GM23338 (cell line): ENCODE measurements around the gene FLNB.

ENCODE experiments used
- CREB1 ChIP-seq: fragments of 250-450 bp; sonication (Bioruptor Pico); IDR thresholded peaks from 2 replicates; pipeline ENCODE4 v1.5.0; 2020; ENCODE audit warnings: low read depth, mild to moderate bottlenecking, moderate library complexity
- EZH2 ChIP-seq: fragments of 200-600 bp; sonication (generic); IDR thresholded peaks from one replicate; pipeline ENCODE4 v1.8.0; 2017; ENCODE audit warnings: antibody characterized with exemption, mild to moderate bottlenecking, low read depth; ENCODE audit not compliant: unreplicated experiment
- EZH2phosphoT487 ChIP-seq: fragments of 200-600 bp; sonication (generic); IDR thresholded peaks from one replicate; pipeline ENCODE4 v1.8.1; 2018; ENCODE audit warnings: antibody characterized with exemption; ENCODE audit not compliant: unreplicated experiment
- JUNB ChIP-seq: IDR thresholded peaks from one replicate; pipeline ENCODE4 v1.6.1; 2016; ENCODE audit warnings: antibody characterized with exemption; ENCODE audit not compliant: unreplicated experiment
- NANOG ChIP-seq: IDR thresholded peaks from 2 replicates; pipeline ENCODE4 v1.6.1; 2016; ENCODE audit warnings: antibody characterized with exemption, borderline replicate concordance
- POLR2AphosphoS5 ChIP-seq: IDR thresholded peaks from 2 replicates; pipeline ENCODE4 v1.6.1; 2016; ENCODE audit warnings: antibody characterized with exemption, low read depth
- ZNF331 ChIP-seq: fragments of 250-450 bp; sonication (Bioruptor Pico); IDR thresholded peaks from 2 replicates; pipeline ENCODE4 v1.5.0; 2020; ENCODE audit warnings: low read depth, mild to moderate bottlenecking, moderate library complexity
- TF ChIP-seq, protein P1 (sequence below), 2 experiments: fragments of 200-600 bp in 1 of 2; sonication (generic) in 1 of 2; conservative IDR thresholded peaks; 2 replicates each; pipeline versions ENCODE4 v1.5.1 to v1.6.1; 2016 to 2017; ENCODE audit warnings: antibody characterized with exemption in 2 of 2, low read depth in 2 of 2, mild to moderate bottlenecking in 2 of 2, moderate library complexity in 1 of 2
- TF ChIP-seq, protein P2 (sequence below): IDR thresholded peaks from 2 replicates; pipeline ENCODE4 v1.6.1; 2016; ENCODE audit warnings: antibody characterized with exemption
- TF ChIP-seq, protein P3 (sequence below): IDR thresholded peaks from one replicate; pipeline ENCODE4 v1.6.1; 2018; ENCODE audit warnings: antibody characterized with exemption; ENCODE audit not compliant: unreplicated experiment

DNA sequence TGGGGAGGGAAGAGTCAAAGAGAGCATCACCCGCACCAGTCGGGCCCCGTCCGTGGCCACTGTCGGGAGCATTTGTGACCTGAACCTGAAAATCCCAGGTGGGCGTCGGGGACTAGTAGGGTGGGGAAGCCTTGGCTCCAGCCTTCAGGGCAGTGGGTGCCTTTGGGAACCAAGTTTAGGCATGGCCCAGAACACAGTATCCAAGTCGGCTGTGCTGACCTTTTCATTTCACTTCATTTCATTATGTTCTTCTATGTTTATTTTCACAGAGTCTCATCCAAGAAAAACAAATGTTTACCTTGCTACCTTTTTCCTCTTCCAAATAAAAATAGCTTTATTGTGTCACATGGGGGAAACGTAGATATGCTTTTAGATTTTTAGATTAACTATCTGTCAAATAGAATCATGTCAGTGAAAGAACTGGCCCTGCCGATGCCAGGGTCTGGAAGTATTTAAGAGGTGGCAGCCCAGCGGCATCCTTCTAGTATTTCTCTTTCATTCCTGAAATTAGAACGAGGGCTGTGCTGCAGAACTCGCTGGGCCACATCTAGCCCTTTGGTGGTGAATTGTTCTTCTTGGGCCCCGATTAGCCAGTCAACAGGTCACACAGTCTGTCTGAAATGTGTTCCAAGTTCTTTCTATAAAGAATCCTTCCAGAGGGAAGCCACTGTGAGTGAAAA, 142.0 kb downstream of the FLNB start:
- TF ChIP-seq, protein P1, sequence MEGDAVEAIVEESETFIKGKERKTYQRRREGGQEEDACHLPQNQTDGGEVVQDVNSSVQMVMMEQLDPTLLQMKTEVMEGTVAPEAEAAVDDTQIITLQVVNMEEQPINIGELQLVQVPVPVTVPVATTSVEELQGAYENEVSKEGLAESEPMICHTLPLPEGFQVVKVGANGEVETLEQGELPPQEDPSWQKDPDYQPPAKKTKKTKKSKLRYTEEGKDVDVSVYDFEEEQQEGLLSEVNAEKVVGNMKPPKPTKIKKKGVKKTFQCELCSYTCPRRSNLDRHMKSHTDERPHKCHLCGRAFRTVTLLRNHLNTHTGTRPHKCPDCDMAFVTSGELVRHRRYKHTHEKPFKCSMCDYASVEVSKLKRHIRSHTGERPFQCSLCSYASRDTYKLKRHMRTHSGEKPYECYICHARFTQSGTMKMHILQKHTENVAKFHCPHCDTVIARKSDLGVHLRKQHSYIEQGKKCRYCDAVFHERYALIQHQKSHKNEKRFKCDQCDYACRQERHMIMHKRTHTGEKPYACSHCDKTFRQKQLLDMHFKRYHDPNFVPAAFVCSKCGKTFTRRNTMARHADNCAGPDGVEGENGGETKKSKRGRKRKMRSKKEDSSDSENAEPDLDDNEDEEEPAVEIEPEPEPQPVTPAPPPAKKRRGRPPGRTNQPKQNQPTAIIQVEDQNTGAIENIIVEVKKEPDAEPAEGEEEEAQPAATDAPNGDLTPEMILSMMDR (conservative IDR thresholded peaks at IDR 0.05; ENCODE audit: low read depth in 2 of 2) = no peak
- no peak for TF ChIP-seq POLR2AphosphoS5
- TF ChIP-seq CREB1 (CRISPR knock-in tag) = no peak
- TF ChIP-seq, protein P2, sequence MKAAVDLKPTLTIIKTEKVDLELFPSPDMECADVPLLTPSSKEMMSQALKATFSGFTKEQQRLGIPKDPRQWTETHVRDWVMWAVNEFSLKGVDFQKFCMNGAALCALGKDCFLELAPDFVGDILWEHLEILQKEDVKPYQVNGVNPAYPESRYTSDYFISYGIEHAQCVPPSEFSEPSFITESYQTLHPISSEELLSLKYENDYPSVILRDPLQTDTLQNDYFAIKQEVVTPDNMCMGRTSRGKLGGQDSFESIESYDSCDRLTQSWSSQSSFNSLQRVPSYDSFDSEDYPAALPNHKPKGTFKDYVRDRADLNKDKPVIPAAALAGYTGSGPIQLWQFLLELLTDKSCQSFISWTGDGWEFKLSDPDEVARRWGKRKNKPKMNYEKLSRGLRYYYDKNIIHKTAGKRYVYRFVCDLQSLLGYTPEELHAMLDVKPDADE = no peak
- TF ChIP-seq, protein P3, sequence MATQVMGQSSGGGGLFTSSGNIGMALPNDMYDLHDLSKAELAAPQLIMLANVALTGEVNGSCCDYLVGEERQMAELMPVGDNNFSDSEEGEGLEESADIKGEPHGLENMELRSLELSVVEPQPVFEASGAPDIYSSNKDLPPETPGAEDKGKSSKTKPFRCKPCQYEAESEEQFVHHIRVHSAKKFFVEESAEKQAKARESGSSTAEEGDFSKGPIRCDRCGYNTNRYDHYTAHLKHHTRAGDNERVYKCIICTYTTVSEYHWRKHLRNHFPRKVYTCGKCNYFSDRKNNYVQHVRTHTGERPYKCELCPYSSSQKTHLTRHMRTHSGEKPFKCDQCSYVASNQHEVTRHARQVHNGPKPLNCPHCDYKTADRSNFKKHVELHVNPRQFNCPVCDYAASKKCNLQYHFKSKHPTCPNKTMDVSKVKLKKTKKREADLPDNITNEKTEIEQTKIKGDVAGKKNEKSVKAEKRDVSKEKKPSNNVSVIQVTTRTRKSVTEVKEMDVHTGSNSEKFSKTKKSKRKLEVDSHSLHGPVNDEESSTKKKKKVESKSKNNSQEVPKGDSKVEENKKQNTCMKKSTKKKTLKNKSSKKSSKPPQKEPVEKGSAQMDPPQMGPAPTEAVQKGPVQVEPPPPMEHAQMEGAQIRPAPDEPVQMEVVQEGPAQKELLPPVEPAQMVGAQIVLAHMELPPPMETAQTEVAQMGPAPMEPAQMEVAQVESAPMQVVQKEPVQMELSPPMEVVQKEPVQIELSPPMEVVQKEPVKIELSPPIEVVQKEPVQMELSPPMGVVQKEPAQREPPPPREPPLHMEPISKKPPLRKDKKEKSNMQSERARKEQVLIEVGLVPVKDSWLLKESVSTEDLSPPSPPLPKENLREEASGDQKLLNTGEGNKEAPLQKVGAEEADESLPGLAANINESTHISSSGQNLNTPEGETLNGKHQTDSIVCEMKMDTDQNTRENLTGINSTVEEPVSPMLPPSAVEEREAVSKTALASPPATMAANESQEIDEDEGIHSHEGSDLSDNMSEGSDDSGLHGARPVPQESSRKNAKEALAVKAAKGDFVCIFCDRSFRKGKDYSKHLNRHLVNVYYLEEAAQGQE = no peak
- no peak for TF ChIP-seq ZNF331
- TF ChIP-seq EZH2 = no peak
- TF ChIP-seq NANOG = no peak
- no peak for TF ChIP-seq EZH2phosphoT487
- no peak for TF ChIP-seq JUNB
